CD4-positive, alpha-beta memory T cell (primary cell): ENCODE measurements around the gene COASY. TPM values are rescaled to one million over a fixed set of nuclear protein-coding genes. Genes with fewer than 3 reads are reported as not detected.

Source experiments
- CTCF ChIA-PET: fragments of 350-600 bp; sonication (Branson Sonifier 250); formaldehyde crosslinking; loops from one replicate; lab custom pipeline; 2021; ENCODE audit warnings: inconsistent platforms; ENCODE audit not compliant: partially characterized antibody; lab: Charles Lee
- POLR2A ChIA-PET: fragments of 350-600 bp; sonication (Branson Sonifier 250); formaldehyde crosslinking; loops from one replicate; lab custom pipeline; 2021; ENCODE audit not compliant: partially characterized antibody; lab: Charles Lee
- DNase-seq, 5 donors: peaks; one replicate each; pipeline versions ENCODE4 v3.0.0 to v3.0.0-alpha.2; 2020 to 2022; ENCODE audit warnings: mixed read lengths in 1 of 5
- H3K27ac ChIP-seq: one replicate; pipeline ENCODE4 v1.7.0; 2013; ENCODE audit warnings: low read depth, low read length
- H3K27me3 ChIP-seq: 2 replicates; pipeline ENCODE4 v1.7.0; 2013; ENCODE audit warnings: mild to moderate bottlenecking, low read length, moderate library complexity; ENCODE audit not compliant: insufficient read depth
- H3K36me3 ChIP-seq: 2 replicates; pipeline ENCODE4 v1.7.0; 2013; ENCODE audit warnings: mild to moderate bottlenecking, low read length, moderate library complexity; ENCODE audit not compliant: insufficient read depth
- H3K4me1 ChIP-seq: 2 replicates; pipeline ENCODE4 v1.7.0; 2013; ENCODE audit warnings: mild to moderate bottlenecking, low read length, moderate library complexity; ENCODE audit not compliant: insufficient read depth
- H3K4me3 ChIP-seq, 2 donors: one replicate each; pipeline ENCODE4 v1.7.0; 2013; ENCODE audit warnings: low read length in 2 of 2, mild to moderate bottlenecking in 1 of 2
- H3K9me3 ChIP-seq, 2 donors: one replicate each; pipeline ENCODE4 v1.7.0; 2013; ENCODE audit warnings: low read length in 2 of 2, control low read depth in 1 of 2; ENCODE audit not compliant: control insufficient read depth in 1 of 2
- H3K27ac Mint-ChIP-seq, 7 donors: one replicate each; pipeline ENCODE4 v1.8.0; 2020 to 2021; ENCODE audit warnings: mixed read lengths in 7 of 7, mild to moderate bottlenecking in 6 of 7, inconsistent platforms in 3 of 7, moderate library complexity in 3 of 7
- H3K27me3 Mint-ChIP-seq, 2 donors: one replicate each; pipeline ENCODE4 v1.8.0; 2020 to 2021; ENCODE audit warnings: mixed read lengths in 2 of 2
- H3K36me3 Mint-ChIP-seq, 2 donors: one replicate each; pipeline ENCODE4 v1.8.0; 2020 to 2021; ENCODE audit warnings: mixed read lengths in 2 of 2, inconsistent platforms in 1 of 2, mild to moderate bottlenecking in 1 of 2
- H3K4me1 Mint-ChIP-seq, 4 donors: one replicate each; pipeline ENCODE4 v1.8.0; 2020 to 2021; ENCODE audit warnings: mixed read lengths in 4 of 4, mild to moderate bottlenecking in 1 of 4
- H3K4me3 Mint-ChIP-seq, 8 donors: one replicate each; pipeline ENCODE4 v1.8.0; 2020 to 2021; ENCODE audit warnings: mixed read lengths in 8 of 8, mild to moderate bottlenecking in 7 of 8, moderate library complexity in 6 of 8, inconsistent platforms in 3 of 8
- H3K9me3 Mint-ChIP-seq, 8 donors: one replicate each; pipeline ENCODE4 v1.8.0; 2020 to 2021; ENCODE audit warnings: mixed read lengths in 8 of 8, mild to moderate bottlenecking in 5 of 8, inconsistent platforms in 3 of 8, moderate library complexity in 1 of 8
- intact Hi-C: fragments of 100-400 bp; cut with micrococcal nuclease; formaldehyde crosslinking; loops from one replicate; pipeline ENCODE4 v1.15.1; 2023
- polyA plus RNA-seq, 2 donors: library from polyadenylated mRNA; unstranded; fragments of 300-500 nt; fragmentation: Illumina TruSeq; gene quantifications; one replicate each; pipeline ENCODE4 v1.2.3, GENCODE V29; 2021
- total RNA-seq, 2 experiments: library from RNA; stranded (reverse); gene quantifications; one replicate each; pipeline ENCODE4 v1.2.3, GENCODE V29; 2021

Gene COASY
- total and polyA plus RNA-seq, 4 experiments from 2014 or later = 44.6 to 71.1 (median 65.6) TPM

DNA sequence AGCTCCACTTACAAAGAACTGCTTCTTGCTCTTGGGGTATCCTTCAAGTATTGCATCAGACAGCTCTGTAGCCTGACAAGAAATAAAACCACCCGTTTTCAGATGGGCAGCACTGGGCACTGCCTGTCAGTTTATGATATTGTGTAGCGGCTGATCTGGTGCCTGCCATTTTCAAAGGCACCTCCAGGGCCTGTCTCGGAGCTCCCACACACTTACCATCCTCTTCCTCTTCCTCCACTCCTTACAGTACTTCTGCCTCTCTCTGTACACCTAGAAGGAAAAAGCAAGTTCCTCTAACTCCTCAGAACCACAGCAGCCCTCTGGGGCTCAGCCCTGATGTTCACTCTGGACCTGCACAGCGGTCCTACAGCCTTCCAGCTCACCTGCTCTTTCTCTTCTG, 11.1 kb downstream of the COASY start:
- H3K36me3 ChIP-seq = peaks cover 53% of the 10 kb centered on the region
- CTCF ChIA-PET = interaction anchor here (1.4 kb wide), 1 partner anchor 25 kb away, joined by 4 read pairs; no protein-coding TSS in a partner anchor
- H3K36me3 Mint-ChIP-seq = peaks cover 34 to 62% of the 10 kb centered on the region in 2 donors

GRCh38 chr17:42574463-42574862, 12.5 kb downstream of the COASY start:
- Mint-ChIP-seq H3K27ac (peak overlapping the region in 1 of 7 donors; percentile 65), H3K9me3 (no peaks in the 10 kb centered on the region), H3K27me3 (no peaks in the 10 kb centered on the region), H3K36me3 (peaks cover 31 to 59% of the 10 kb centered on the region in 2 donors), H3K4me3 (no peak overlapping the region), H3K4me1 (peaks cover 18 to 47% (median 24%) of the 10 kb centered on the region in 4 donors)
- Histone ChIP-seq H3K4me1 (peaks cover 21% of the 10 kb centered on the region), H3K27ac (no peak overlapping the region), H3K4me3 (no peak overlapping the region), H3K27me3 (no peaks in the 10 kb centered on the region), H3K36me3 (peaks cover 43% of the 10 kb centered on the region), H3K9me3 (no peaks in the 10 kb centered on the region)
- ChIA-PET CTCF (interaction anchor here (0.8 kb wide), 1 partner anchor 11 kb away, joined by 3 read pairs; no protein-coding TSS in a partner anchor), POLR2A (interaction anchor here (1.7 to 3.0 kb wide), 2 partner anchors 9 to 34 kb away, joined by 3 to 9 read pairs; partner anchors contain the start of genes RETREG3 and TUBG1)
- intact Hi-C loops = no loop called here
- DNase-seq = no peak

More for the DNA sequence above, 11.1 kb downstream of the COASY start:
- POLR2A ChIA-PET = interaction anchor here (1.3 to 3.0 kb wide), 2 partner anchors 36 to 185 kb away, joined by 4 to 9 read pairs; partner anchors contain the start of genes RETREG3, STAT3 and TUBG1
- Mint-ChIP-seq H3K27ac (peak overlapping the region in 2 of 7 donors; percentile 46 to 81), H3K9me3 (no peaks in the 10 kb centered on the region), H3K27me3 (no peaks in the 10 kb centered on the region), H3K4me1 (peaks cover 17 to 49% (median 28%) of the 10 kb centered on the region in 4 donors), H3K4me3 (peak overlapping the region in 1 of 8 donors; percentile 29)
- H3K9me3 ChIP-seq = no peaks in the 10 kb centered on the region
- H3K27me3 ChIP-seq = no peaks in the 10 kb centered on the region
- intact Hi-C loops = no loop called here
- no peak overlapping the region for H3K4me3 ChIP-seq
- no peak overlapping the region for H3K27ac ChIP-seq
- DNase-seq = no peak
- H3K4me1 ChIP-seq = peaks cover 26% of the 10 kb centered on the region

GRCh38 chr17:42577140-42577531, 15.2 kb downstream of the COASY start:
- H3K4me3 Mint-ChIP-seq = peak overlapping the region; percentile 96 to 99 (median 99)
- peak overlapping the region; percentile 83 to 100 for H3K4me3 ChIP-seq
- ChIA-PET CTCF (interaction anchor here (1.1 to 4.3 kb wide), 12 partner anchors 10 to 421 kb away, joined by 3 to 64 read pairs (median 13); partner anchors contain the start of genes COASY, RETREG3, RPL27 and TUBG1), POLR2A (interaction anchor here (0.6 to 5.1 kb wide), 18 partner anchors 10 to 421 kb away, joined by 3 to 73 read pairs (median 6); partner anchors contain the start of genes COASY, HSD17B1, MLX and NAGLU)
- no peak for DNase-seq
- peaks cover 17% of the 10 kb centered on the region for H3K4me1 ChIP-seq
- peaks cover 34% of the 10 kb centered on the region for H3K36me3 ChIP-seq
- peaks cover 18 to 44% (median 23%) of the 10 kb centered on the region in 4 donors for H3K4me1 Mint-ChIP-seq
- peak overlapping the region; percentile 9 to 90 (median 81) for H3K27ac Mint-ChIP-seq
- H3K9me3 Mint-ChIP-seq = peaks cover 0 to 3% (median 0%) of the 10 kb centered on the region in 8 donors
- peak overlapping the region; percentile 84 for H3K27ac ChIP-seq
- H3K27me3 ChIP-seq = no peaks in the 10 kb centered on the region
- no peaks in the 10 kb centered on the region for H3K9me3 ChIP-seq
- peaks cover 14 to 56% of the 10 kb centered on the region in 2 donors for H3K36me3 Mint-ChIP-seq
- no peaks in the 10 kb centered on the region for H3K27me3 Mint-ChIP-seq
- intact Hi-C loops = loop anchor here (1.0 to 5.0 kb wide), 5 partner anchors 10 to 45 kb away; partner anchors contain the start of genes COASY, MLX, RETREG3 and TUBG1

DNA sequence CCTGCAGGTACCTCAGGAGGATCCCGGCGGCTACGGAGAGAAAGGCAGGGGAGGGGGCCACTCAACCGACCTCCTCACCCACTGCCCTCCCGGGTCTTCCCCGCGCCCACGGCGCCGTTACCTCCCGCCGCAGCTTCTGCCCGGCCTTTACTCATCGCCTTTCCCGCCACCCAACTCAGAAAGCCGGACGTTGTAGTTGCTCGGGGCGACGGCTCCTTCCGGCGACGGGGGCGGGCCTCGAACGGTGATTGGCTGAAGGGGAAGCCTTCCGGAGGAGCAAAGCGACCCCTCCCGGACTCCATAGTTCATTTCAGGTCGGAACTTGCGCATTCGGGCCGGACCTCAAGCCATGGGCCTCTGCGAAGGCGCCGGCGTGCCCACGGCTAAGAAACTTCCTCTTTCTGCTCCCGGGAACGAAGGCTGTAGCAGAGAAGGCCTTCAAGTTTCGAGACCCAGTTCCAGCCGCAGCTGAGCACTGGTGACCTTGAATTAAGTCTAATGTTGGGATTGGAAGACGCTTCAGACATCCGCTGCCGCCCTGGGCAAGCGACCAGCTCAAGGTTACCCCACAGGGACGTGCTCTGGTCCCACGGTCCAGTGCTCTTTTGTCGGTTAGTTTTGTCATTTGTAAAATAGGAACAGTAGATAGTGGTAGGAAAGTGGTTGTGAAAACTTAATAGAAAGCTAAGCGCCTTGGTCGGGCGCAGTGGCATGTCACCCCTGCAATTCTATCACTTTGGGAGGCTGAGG, 15.8 kb downstream of the COASY start, which contains the start of gene PSMC3IP:
Gene PSMC3IP (minus strand): TSS at position 198 of the 750 bp plus-strand sequence. CDS start 43 bp downstream, at position 155.
- H3K27me3 Mint-ChIP-seq = no peaks in the 10 kb centered on the region
- H3K4me1 Mint-ChIP-seq = peaks cover 18 to 44% (median 23%) of the 10 kb centered on the region in 4 donors
- H3K9me3 ChIP-seq = no peaks in the 10 kb centered on the region
- peaks cover 0 to 3% (median 0%) of the 10 kb centered on the region in 8 donors for H3K9me3 Mint-ChIP-seq
- ChIA-PET CTCF (interaction anchor here (0.8 to 4.3 kb wide), 39 partner anchors 8 to 420 kb away, joined by 3 to 64 read pairs (median 6); partner anchors contain the start of genes BECN1, COASY, MLX and RAMP2), POLR2A (interaction anchor here (0.6 to 5.1 kb wide), 27 partner anchors 8 to 784 kb away, joined by 3 to 73 read pairs (median 7); partner anchors contain the start of genes BECN1, COASY, HSD17B1 and MLX)
- no peaks in the 10 kb centered on the region for H3K27me3 ChIP-seq
- peak within 1 kb of the TSS; percentile 87 to 99 (median 97) for H3K27ac Mint-ChIP-seq
- peak within 1 kb of the TSS; percentile 96 to 99 (median 99) for H3K4me3 Mint-ChIP-seq
- H3K4me1 ChIP-seq = peaks cover 17% of the 10 kb centered on the region
- peaks cover 17 to 58% of the 10 kb centered on the region in 2 donors for H3K36me3 Mint-ChIP-seq
- DNase-seq = peak; percentile 83 to 93 (median 88)
- H3K27ac ChIP-seq = peak within 1 kb of the TSS; percentile 84
- intact Hi-C loops = loop anchor here (1.0 to 5.0 kb wide), 9 partner anchors 10 to 359 kb away; partner anchors contain the start of genes BECN1, COASY, MLX and RETREG3
- peak within 1 kb of the TSS; percentile 83 to 100 for H3K4me3 ChIP-seq
- peaks cover 35% of the 10 kb centered on the region for H3K36me3 ChIP-seq

DNA sequence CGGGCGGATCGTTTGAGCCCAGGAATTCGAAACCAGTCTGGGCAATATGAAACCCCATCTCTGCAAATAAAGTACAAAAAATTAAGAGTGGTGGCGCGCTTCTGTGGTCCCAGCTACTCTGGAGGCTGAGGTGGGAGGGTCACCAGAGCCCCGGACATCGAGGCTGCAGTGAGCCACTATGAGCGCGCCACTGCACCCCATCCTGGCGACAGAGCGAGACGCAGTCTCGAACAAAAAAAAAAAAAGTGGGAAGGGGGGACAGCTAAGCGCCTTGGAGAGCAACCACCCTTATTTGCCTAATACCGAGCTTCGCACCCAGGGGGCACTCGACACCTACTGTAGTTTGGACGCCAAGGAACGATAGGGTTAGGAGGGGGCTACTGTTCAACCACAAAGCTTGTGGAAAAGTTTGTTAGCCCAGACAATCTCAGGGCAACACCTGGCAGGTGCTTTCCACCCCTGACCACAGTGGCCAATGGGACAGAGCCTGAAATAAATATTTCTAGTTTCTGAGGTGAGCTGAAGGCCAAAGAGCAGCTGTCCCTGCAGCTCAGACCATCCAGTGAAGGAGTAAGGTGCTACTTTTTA, 16.4 kb downstream of the COASY start:
- CTCF ChIA-PET = interaction anchor here (0.8 to 4.3 kb wide), 44 partner anchors 8 to 419 kb away, joined by 3 to 64 read pairs (median 6); partner anchors contain the start of genes BECN1, COASY, MLX and RAMP2
- Histone ChIP-seq H3K4me1 (peaks cover 17% of the 10 kb centered on the region), H3K9me3 (no peaks in the 10 kb centered on the region), H3K27me3 (no peaks in the 10 kb centered on the region), H3K27ac (peak overlapping the region; percentile 84), H3K36me3 (peaks cover 35% of the 10 kb centered on the region), H3K4me3 (peak overlapping the region; percentile 83 to 100)
- H3K4me1 Mint-ChIP-seq = peaks cover 15 to 40% (median 22%) of the 10 kb centered on the region in 4 donors
- H3K9me3 Mint-ChIP-seq = peaks cover 0 to 3% (median 0%) of the 10 kb centered on the region in 8 donors
- no peaks in the 10 kb centered on the region for H3K27me3 Mint-ChIP-seq
- H3K36me3 Mint-ChIP-seq = peaks cover 20 to 58% of the 10 kb centered on the region in 2 donors
- DNase-seq = peak; percentile 53 to 81 (median 59)
- peak overlapping the region; percentile 38 to 99 (median 97) for H3K27ac Mint-ChIP-seq
- POLR2A ChIA-PET = interaction anchor here (0.6 to 5.1 kb wide), 22 partner anchors 8 to 783 kb away, joined by 3 to 73 read pairs (median 8); partner anchors contain the start of genes BECN1, COASY, HSD17B1 and MLX
- H3K4me3 Mint-ChIP-seq = peak overlapping the region; percentile 96 to 99 (median 99)
- intact Hi-C loops = loop anchor here (1.0 to 5.0 kb wide), 5 partner anchors 46 to 358 kb away; partner anchors contain the start of gene BECN1
